Hypothalamus (tissue), 51 donors: ENCODE results near the gene RFTN1.
A peak's percentile ranks its signal among the peaks of the same experiment; 100 is the strongest.

Source experiments
- DNase-seq, 51 donors: peaks; one replicate each; lab custom pipeline; 2025; lab: John Stamatoyannopoulos, UW

The RFTN1 gene

DNA sequence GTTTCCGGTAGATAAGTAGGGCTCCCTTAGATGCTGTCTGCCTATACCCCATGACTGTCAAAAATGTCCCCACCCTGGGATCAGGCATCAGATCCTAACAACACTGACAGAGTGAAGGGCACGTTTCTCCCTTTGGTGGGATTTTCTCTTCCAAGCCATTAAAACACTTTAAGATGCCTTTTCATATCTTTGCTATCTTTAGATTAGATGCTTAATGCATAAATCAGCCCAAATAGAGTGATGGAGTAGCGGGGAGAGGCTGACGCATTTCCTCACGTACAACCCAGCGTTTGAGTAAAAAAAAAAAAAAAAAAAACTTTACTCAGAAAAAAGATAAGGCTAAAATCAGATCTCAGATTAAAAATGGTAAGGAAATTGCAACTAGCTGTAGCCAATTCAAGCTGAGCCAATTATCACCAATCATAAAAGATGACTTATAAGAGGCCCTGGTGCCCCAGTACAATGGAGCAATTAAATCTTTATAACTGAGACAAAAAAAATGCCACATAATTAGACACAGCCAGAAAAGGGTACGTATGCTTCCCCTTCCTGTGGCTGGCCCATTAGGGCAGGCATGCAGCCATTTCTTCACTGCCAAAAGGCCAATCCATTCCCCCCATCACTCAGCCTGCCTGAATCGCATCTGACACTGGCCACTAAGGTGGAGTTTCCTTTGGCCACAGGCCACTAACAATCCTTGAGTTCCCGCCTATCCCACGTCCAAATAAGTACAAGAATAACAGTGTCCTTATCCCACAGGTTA lies 45.0 kb downstream of the RFTN1 start:
- DNase-seq: no peak

DNA sequence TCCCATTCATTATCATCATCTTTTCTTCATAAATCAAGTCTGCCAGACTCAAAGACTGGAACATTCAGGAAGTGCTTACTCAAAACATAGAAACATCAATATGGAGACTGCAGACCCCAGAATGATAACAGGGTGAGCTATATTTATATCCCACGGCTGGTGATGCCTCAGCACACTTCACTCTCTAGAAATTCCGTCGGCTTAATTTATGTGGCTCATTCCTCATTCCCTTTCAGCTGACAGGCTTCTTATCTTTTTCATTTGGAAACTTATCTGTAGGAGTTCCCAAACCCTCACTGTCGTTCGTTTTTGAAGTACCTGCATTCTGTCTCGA lies 45.5 kb downstream of the RFTN1 start:
- no peak for DNase-seq

DNA sequence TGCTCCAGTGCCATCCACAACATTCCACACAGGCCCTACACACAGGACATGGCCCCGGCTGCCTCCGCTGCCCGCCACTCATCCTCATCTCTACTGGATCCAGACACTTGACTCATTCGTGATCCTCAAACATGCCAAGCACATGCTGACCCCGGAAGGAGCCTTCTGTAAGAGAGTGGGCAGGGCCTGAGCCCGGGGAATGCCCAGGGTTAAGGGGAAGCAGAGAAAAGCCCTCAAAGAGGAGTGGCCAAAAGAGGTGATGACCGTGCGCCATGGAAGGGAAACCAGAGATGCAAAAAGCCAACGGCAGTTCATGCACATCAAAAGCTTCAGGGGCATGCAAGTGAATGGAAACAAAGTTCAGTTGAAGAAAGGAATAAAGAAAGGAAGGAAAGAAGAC lies 46.1 kb downstream of the RFTN1 start:
- no peak for DNase-seq

DNA sequence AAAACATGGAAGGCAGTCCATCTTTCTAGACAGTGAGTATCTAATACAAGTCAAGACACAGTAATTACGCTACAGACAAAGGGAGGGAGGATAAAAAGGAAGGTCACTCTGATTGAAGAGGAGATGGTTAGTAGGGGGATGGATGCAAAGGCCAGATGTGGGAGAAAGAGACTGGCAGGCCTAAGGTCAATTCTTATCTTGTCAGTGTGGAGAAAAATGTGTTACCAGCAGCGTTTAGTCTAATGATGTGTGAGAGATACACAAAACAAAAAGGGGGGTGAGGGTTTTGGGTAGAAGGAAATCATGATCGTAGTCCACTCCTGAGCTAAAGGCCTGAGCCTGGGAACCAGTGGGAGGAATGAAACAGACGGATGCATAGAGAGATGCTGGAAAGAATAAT lies 46.7 kb downstream of the RFTN1 start:
- DNase-seq: no peak

DNA sequence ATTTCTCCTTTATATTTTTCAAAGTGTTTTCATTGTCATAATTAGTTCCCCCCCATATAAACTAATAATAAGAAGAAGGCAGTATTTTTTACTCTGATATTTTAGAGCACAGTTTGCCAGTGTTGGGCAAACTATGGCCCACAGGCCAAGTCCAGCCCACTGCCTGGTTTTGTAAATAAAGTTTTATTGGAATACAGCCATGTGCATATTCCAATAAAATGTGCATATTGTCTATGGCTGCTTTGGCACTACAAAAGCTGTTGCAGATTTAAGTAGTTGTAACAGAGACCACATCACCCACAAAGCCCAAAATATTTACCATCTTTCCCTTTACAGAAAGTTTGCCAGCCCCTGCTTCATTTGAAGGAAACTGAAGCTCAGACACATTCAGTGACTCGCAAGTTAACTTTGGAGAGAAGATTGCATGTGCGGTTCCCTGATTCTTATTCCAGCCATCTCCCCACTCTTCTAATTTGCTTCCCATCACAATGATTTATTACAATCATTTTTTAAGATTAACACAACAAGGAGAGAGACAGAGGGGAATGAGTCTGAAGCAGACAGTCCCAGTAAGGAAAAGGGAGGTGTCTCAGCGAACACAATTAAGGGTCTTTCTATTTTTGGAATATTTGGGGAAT lies 48.9 kb downstream of the RFTN1 start:
- no peak for DNase-seq

DNA sequence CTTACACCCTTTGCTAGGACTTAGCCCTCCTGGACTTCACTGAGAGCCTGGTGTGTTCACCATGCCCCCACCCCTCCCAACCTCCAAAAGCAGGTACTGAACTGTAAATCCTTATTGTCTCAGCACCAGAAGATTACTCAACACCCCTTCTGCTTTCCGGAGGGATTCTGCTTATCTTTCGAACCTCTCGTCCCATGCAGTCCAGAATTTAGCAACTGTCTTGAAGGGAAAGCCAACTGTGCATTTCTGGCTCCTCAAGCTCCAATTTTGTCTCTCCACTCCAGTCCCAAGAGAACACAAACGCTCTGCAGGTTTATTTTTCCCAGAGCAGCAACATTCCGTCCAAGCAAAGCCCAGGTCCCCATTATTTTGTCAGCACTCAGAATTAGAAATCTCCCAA lies 49.6 kb downstream of the RFTN1 start:
- DNase-seq: no peak

DNA sequence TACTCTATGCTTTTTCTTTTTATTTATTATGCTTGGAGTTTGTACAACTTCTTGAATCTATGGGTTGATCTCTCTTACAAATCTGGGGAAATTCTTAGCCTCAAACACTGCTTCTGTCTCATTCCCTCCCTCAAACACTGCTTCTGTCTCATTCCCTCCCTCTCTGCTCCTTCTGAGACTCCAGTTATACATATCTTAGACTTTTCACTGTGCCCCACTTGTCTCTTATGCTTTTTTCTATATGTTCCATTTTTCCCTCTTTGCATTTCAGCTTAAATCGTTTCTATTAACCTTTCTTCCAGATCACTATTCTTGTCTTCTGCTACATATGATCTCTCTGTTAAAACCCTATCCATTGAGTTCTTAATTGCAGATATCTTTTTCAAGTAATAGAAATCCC lies 50.4 kb downstream of the RFTN1 start:
- DNase-seq: no peak

DNA sequence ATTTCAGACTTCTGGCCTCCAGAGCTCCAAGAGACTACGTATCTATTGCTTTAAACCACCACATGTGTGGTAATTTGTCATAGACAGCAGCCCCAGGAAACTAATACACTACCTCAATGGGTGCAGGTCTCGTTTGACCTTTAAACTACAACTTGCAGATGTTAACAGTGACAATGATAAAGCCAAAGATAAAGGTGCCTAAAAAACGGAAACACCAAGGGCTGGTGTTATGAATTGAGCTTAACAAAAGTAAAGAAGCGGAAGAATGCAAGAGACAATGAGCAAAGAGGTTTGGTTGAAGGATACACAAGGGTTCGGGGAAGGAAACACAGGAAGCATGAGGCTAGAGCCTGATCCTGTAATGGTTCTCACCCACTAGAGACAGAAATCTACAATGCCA lies 50.8 kb downstream of the RFTN1 start:
- no peak for DNase-seq

DNA sequence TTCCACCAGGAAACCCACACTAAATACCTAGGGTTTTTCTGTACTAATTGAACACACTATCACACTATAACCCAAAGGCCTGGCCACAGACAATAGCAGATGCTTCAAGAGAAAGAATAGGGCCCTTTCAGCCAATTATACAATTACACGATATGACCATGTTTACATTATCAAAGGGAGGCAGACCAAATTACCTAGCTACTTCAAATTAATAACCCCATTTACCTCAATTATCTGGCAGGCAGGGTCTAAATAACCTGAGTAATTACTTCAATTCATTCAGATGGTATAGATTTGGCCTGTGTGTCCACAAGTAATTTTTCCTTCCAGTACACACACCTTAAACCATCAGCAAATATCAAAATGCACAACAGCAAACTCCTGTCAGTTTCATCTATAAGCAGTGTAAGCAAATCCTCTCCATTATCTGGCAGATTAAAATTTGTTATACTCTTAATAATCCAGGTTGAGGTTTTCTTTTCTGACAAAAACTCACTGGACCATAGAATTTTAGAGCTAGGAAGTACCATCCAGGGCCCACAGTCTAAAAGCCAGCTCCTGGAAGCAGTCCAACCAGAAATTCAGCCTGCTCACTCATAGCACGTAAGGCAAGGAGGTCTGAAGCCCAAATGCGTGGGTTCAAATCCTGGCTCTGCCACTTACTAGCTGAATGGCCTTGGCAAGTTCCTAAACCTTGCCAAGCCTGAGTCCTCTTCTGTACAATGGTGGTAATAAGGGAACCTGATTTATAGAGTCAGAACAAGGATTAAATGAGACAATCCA lies 51.8 kb downstream of the RFTN1 start:
- DNase-seq: no peak

DNA sequence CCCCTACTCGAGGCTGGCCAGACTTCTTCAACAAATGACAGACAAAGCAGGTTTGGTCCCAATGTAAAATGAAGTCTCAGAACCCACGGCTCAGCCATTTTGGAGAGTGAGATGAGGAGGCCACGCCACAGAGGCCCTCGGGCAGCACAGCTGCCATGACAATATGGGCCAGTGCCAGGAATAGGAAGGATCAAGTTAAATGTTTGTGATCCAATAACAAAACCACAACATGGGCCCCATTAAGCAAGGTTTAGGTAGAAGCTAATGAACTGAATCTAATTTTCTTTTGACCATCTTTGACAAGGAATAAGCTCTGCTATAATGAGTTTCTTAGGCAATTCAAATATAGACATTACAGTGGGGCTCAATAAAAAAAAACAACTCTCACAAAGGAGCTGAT lies 52.6 kb downstream of the RFTN1 start:
- DNase-seq: no peak

DNA sequence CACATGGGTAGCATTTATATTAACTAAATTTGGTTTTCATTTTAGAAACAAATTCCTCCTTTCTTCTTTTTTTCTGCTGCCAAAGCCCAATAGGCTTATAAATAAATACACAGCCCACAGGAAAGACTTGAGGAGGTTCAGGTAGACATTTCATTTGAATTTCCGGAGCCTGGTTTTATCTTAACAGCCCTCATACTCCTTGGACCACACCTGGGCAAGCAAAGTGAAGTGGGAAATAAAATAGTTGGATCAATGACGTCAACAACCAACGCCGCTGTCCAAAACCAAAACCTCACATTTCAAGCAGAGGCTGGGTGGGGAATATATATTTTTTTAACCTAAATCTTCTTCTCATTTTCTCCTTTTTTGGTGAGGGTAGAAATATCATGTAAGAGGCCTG lies 53.2 kb downstream of the RFTN1 start:
- DNase-seq: no peak

DNA sequence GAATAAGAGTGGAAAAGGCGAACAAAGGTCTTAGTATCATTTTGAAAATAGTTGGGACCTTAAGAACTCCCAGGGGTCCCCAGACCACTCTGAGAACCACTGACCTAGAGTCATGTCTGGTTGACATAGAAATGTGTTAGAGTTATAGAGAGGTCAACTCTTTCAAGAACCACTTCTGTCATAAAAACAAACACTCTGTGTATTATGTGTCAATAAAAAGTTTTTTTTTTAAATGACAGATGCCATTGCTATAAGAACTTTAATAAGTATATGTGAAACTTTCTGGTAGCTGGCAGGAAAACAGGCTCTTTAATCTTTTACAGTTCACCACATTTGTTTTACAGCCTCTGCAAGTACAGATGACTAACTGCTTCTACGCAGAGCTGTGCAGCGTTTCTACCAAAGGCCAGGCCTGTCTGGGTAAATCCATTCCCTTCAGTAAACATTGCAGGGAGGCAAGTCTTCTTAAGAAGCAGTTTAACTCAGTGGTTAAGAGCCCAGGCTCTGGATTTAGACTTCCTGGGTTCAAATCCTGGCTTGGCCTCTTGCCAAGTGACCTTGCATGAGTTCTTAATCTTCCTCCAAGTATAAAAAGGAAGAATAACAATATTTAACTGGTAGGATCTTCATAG lies 56.6 kb downstream of the RFTN1 start:
- no peak for DNase-seq

DNA sequence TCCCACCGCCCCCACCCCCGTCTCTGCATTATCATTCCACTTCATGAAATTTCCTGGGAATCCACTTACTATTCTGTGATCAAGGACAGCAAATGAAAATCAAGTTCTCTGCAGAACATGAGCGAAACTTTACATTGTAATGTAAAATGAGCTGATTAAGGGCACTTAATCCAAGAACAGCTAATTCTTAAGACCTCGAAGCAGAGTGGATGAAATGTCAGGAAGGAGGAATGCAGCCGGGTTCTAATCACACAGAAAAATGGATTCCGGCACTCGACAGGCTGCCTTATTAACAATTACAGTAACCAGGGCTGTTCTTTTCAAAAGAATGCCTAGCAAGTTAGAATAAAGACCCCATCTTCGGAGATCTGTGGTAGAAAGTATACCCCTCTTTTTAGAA lies 57.5 kb downstream of the RFTN1 start:
- no peak for DNase-seq

DNA sequence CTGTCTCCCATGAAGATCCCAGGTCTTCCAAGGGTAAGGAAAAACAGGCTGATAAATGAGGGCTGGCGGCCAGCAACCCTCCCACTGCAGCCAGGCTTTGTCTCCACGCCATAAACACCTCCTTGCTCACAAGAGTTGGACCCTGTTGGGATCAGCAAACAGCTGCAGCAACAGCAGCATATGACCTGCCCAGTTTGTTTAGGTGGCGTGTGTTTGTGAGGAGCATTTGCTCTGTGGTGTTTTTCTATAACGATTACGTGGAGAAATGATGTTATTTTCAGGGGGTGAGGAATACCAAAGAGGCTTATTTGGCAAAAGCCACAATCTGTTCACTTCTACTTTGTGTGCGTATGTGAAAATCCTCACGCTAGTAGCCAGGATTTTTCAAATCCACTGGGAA lies 58.5 kb downstream of the RFTN1 start:
- no peak for DNase-seq

DNA sequence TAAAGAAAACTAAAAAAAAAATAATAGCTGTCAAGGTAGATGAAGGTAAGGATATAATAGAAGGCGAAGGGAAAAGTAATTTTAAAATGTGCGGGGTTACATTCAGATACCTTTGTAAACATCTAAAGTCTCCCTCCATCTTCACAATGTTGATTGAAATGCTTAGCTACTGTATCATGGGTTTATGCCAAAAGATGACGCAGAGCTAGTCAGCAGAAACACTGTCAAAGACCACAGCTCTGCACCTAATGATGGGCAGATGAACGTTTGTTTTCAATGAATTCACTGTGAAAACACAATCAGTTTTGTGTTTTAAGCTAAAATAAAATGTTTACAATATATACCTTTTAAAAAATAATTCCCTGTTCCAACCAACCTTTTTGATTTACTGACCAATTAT lies 61.2 kb downstream of the RFTN1 start:
- DNase-seq: no peak

DNA sequence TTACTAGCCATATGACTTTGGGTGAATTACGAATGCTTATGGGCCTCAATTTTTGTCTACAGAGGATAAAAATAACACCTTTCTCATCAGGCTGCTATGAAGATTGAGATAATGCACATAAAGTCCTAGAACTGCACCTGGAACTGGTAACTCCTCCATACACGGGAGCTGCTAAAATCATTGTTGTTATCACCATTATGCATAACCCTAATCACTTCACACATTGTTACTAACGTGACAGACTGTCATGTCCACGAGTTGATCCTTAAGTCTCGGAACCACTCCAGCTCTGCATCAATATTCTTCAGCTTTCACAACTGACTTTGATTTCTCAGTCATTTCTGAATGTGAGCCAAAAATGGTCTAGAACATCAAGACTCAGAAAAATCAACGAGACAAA lies 64.1 kb downstream of the RFTN1 start:
- DNase-seq: no peak

DNA sequence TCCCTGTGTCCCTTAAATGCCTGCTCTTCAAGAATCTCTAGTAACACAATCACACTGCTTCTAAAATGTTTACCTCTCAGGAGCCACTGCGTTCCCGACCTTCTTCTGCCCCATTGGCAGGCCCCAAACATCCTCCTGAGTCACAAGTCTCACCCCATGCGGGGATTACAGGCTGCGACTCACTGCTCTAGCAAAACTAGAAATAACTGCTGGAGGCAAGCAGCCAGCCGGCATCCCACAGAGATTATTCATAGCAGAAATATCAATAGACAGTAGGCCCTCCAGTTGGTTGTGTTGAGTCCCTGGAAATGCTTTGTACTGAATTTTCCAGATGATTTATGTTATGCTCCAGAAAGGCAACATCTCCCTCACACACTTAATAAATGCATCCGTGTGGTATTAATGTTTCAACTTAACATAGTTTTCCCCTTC lies 64.8 kb downstream of the RFTN1 start:
- peak in 6 of 51 donors; percentile 8 to 65 (median 14) for DNase-seq

DNA sequence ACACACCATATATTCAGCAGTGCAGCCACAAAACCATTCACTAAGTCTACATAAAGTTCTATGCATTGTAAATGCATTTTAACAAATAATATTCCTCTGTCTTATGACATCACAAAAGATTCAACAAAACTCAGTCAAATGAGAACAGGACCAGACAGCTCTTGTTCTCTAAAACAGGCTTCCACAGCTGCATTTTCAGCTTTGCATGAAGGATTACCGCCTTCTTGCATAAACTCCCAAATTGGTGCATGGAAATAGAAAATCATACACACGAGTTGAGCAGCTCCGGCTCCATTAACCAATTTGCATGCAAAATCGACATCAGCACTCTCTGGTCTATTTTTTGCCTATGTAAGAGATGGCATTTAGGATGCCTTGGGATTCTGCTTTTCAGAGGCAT lies 66.4 kb downstream of the RFTN1 start:
- no peak for DNase-seq

DNA sequence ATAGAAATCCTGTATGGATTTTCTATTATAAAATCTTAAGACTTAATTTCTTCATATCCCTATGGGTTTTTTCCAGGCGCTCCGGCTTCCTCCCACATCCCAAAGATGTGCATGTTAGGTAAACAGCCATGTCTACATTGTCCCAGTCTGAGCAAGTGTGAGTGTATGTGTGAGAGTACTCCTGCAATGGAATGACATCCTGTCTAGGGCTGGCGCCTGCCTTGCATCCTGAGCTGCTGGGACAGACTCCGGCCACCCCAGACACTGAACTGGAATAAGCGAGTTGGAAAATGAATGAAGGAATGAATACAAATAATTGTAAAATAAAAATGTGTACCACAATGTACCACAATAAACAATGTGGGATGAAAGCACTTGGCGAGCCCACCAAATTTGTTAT lies 69.2 kb downstream of the RFTN1 start:
- no peak for DNase-seq

DNA sequence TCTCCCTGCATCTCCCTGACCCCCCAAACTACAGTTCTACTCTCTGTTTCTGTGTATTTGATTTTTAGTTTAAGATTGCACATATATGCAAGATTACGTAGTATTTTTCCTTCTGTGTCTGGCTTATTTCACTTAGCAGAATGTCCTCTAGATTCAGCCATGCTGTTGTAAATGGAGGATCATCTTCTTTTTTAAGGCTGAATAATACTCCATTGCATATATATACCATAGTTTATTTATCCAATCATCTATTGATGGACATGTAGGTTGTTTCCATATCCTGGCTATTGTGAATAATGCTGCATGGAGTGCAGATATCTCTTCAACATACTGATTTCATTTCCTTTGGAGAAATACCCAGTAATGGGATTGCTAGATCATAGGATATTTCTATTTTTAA lies 70.8 kb downstream of the RFTN1 start:
- DNase-seq: no peak

DNA sequence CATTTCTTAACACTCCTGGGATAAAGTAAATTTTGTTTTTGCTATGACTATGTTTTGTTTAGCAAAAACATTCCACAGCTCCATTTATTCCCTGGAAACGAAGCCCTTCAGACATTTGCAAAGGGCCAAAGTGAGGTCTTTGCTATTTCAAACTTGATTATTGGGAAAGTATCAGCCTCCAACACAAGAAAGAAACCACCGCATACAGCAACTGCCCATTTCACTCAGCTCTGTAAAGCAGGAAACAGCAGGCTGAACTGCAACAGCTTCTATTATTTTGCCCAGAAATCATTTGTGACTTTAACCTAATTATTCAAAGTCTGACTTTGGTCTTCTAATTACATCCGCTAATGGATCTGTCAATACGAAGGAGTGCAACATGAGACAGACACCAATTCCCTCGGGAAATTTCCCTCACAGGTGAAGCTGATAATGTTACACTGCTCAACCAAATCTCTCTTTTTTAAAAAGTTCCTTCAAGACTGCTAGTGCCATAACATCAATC lies 72.1 kb downstream of the RFTN1 start:
- DNase-seq: no peak
